Transverse colon (tissue), 4 donors: ENCODE measurements around the gene SETD9. TPM values are rescaled to one million over a fixed set of nuclear protein-coding genes. Genes with fewer than 3 reads are reported as not detected.

Experiments used
- DNase-seq: peaks from one replicate; pipeline ENCODE4 v3.0.0-alpha.2; 2019
- H3K27ac ChIP-seq, 4 donors: fragments of 200-600 bp; sonication (generic); 2 replicates each; pipeline ENCODE4 v1.5.1; 2016 to 2018; ENCODE audit warnings: inconsistent platforms in 4 of 4
- H3K27me3 ChIP-seq: fragments of 200-600 bp; sonication (generic); 2 replicates; pipeline ENCODE4 v1.5.1; 2017; ENCODE audit warnings: inconsistent platforms
- H3K36me3 ChIP-seq, 4 donors: fragments of 200-600 bp; sonication (generic); 2 replicates each; pipeline ENCODE4 v1.5.1; 2017 to 2019; ENCODE audit warnings: inconsistent platforms in 4 of 4
- H3K4me1 ChIP-seq, 4 donors: fragments of 200-600 bp; sonication (generic); 2 replicates each; pipeline ENCODE4 v1.5.1; 2017 to 2020; ENCODE audit warnings: inconsistent platforms in 4 of 4
- H3K4me3 ChIP-seq, 4 donors: fragments of 200-600 bp; sonication (generic); 1 replicate in 1 of 4; 2 replicates in 3 of 4; pipeline versions ENCODE4 v1.5.1 to v1.6.1; 2017 to 2019; ENCODE audit warnings: inconsistent platforms in 4 of 4
- H3K9me3 ChIP-seq, 2 donors: fragments of 200-600 bp; sonication (generic); 2 replicates each; pipeline ENCODE4 v1.5.1; 2017 to 2019; ENCODE audit warnings: inconsistent platforms in 2 of 2
- EP300 ChIP-seq: sonication (generic); formaldehyde crosslinking; IDR thresholded peaks from one replicate; pipeline ENCODE4 v1.6.1; 2017; ENCODE audit warnings: antibody characterized with exemption, low read depth
- POLR2A ChIP-seq: fragments of 450-650 bp; IDR thresholded peaks from one replicate; pipeline ENCODE4 v1.6.1; 2016; ENCODE audit warnings: antibody characterized with exemption, mild to moderate bottlenecking, moderate library complexity
- POLR2AphosphoS5 ChIP-seq, 3 donors: sonication (generic); formaldehyde crosslinking; IDR thresholded peaks; one replicate each; pipeline ENCODE4 v1.6.1; 2016; ENCODE audit warnings: antibody characterized with exemption in 3 of 3
- WGBS, 2 donors: methylation state at CpG; one replicate each; pipeline ENCODE4 v1.1.5; 2018; ENCODE audit warnings: low coverage in 1 of 2; 5-methylcytosine and 5-hydroxymethylcytosine counted together
- in situ Hi-C, 4 donors: fragments of 200-750 bp; cut with MboI; loops; one replicate each; pipeline versions ENCODE4 v1.15.0 to v1.15.1; 2017; ENCODE audit warnings: low sequenced_read_pairs in 3 of 4, low pct_ligation_motif_present in 1 of 4, low pct_unique_long_range_greater_than_20kb in 1 of 4
- intact Hi-C: fragments of 100-400 bp; cut with DNase I; formaldehyde crosslinking; loops from one replicate; pipeline ENCODE4 v1.15.1; 2023; ENCODE audit warnings: low total_unique reads
- total RNA-seq, 4 donors: library from RNA; depleted of rRNA; stranded (reverse); fragments of >200 nt; gene quantifications; one replicate each; pipeline ENCODE4 v1.1.0, GENCODE V29; 2016
- TF ChIP-seq, protein P1 (sequence below), 5 experiments: fragments of 200-600 bp in 3 of 5; fragments of 450-650 bp in 2 of 5; sonication (generic) in 3 of 5; IDR thresholded peaks; 1 replicate in 2 of 5; 2 replicates in 3 of 5; pipeline ENCODE4 v1.5.1; 2016 to 2017; ENCODE audit warnings: antibody characterized with exemption in 5 of 5, inconsistent platforms in 3 of 5, mild to moderate bottlenecking in 2 of 5, moderate library complexity in 1 of 5

Gene SETD9
- total RNA-seq, 4 donors from 2014 or later: 26.6 to 27.9 TPM; not detected in 2

DNA sequence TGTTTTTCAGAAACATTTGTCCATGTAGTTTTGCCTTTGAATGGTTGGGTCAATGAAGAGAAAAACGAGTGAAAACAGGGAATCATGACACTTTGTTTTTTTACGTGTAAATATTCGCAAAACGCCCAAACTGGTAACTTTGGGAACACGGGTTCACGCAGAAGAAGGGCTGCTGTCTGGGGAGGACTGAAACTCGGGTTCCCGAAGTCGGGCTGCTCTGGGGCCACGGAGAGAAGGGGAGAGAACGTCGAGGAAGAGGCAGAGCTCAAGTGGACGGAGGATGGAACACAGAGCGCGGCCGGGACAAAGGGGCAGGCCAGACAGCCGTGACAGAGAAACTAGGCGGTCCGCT is 478 bp upstream of the SETD9 start:
- WGBS, 2 donors: 0 to 1% methylated on average over 7 to 19 of the region's 19 CpGs
- intact Hi-C loops: loop anchor here (2.0 kb wide), 1 partner anchor 308 kb away; no protein-coding TSS in a partner anchor
- in situ Hi-C loops: loop anchor here in 2 of 4 donors (10.0 to 25.0 kb wide), 2 partner anchors 303 to 316 kb away; no protein-coding TSS in a partner anchor
- Histone ChIP-seq H3K27ac (peak overlapping the region; percentile 96 to 99 (median 98)), H3K36me3 (no peaks in the 10 kb centered on the region), H3K4me3 (peak overlapping the region; percentile 65 to 88 (median 73)), H3K27me3 (no peaks in the 10 kb centered on the region), H3K4me1 (peaks cover 11 to 17% (median 12%) of the 10 kb centered on the region in 4 donors), H3K9me3 (no peaks in the 10 kb centered on the region)
- TF ChIP-seq, protein P1, sequence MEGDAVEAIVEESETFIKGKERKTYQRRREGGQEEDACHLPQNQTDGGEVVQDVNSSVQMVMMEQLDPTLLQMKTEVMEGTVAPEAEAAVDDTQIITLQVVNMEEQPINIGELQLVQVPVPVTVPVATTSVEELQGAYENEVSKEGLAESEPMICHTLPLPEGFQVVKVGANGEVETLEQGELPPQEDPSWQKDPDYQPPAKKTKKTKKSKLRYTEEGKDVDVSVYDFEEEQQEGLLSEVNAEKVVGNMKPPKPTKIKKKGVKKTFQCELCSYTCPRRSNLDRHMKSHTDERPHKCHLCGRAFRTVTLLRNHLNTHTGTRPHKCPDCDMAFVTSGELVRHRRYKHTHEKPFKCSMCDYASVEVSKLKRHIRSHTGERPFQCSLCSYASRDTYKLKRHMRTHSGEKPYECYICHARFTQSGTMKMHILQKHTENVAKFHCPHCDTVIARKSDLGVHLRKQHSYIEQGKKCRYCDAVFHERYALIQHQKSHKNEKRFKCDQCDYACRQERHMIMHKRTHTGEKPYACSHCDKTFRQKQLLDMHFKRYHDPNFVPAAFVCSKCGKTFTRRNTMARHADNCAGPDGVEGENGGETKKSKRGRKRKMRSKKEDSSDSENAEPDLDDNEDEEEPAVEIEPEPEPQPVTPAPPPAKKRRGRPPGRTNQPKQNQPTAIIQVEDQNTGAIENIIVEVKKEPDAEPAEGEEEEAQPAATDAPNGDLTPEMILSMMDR (IDR thresholded peaks at IDR 0.05): no peak
- TF ChIP-seq EP300 (no peak), POLR2AphosphoS5 (IDR thresholded peaks at IDR 0.05) (peak in 2 of 3 donors; percentile 10 to 32), POLR2A (no peak)
- DNase-seq: no peak

GRCh38 chr5:56910210-56910965 is 992 bp downstream of the SETD9 start:
- in situ Hi-C loops: loop anchor here in 1 of 4 donors (25.0 kb wide), 1 partner anchor 302 kb away; no protein-coding TSS in a partner anchor
- intact Hi-C loops: loop anchor here (1.0 kb wide), 1 partner anchor 264 kb away; the partner anchor contains the start of gene GPBP1
- peak overlapping the region; percentile 96 to 99 (median 98) for H3K27ac ChIP-seq
- H3K36me3 ChIP-seq: peaks cover 0 to 4% (median 0%) of the 10 kb centered on the region in 4 donors
- peak; percentile 59 for DNase-seq
- no peaks in the 10 kb centered on the region for H3K27me3 ChIP-seq
- peaks cover 11 to 17% (median 12%) of the 10 kb centered on the region in 4 donors for H3K4me1 ChIP-seq
- no peaks in the 10 kb centered on the region for H3K9me3 ChIP-seq
- TF ChIP-seq, protein P1 (IDR thresholded peaks at IDR 0.05): peak in 1 of 5 experiments; percentile 20
- no peak for TF ChIP-seq EP300
- no peak for TF ChIP-seq POLR2AphosphoS5 (IDR thresholded peaks at IDR 0.05)
- no peak for TF ChIP-seq POLR2A
- 1 to 5% methylated on average over 8 to 29 of the region's 29 CpGs for WGBS, 2 donors
- H3K4me3 ChIP-seq: peak overlapping the region; percentile 36 to 88 (median 66)

DNA sequence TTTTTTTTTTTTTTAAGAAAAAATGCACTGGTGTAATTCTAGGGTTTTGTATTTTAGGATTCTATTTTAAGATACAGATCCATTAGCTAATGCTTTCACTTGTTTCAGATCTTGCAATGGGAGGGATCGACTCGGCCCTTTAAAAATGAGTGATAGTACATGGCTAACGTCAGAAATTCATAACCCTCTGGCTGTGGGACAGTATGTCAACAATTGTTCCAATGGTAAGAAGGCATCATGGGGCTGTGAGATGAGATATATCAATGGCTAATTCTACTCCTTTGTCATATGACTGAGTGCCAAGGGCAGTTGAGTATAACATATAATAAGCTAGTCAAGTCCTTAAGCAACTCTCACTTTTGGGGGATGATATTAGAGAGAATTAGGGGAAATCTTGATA is 4.4 kb downstream of the SETD9 start:
- intact Hi-C loops: no loop called here
- Histone ChIP-seq H3K27me3 (no peaks in the 10 kb centered on the region), H3K4me3 (no peak overlapping the region), H3K27ac (no peak overlapping the region), H3K9me3 (no peaks in the 10 kb centered on the region), H3K36me3 (peaks cover 0 to 4% (median 0%) of the 10 kb centered on the region in 4 donors), H3K4me1 (peaks cover 7 to 14% (median 8%) of the 10 kb centered on the region in 4 donors)
- WGBS, 2 donors: 94% methylated on average over 3 of the region's 3 CpGs
- TF ChIP-seq, protein P1 (IDR thresholded peaks at IDR 0.05): no peak
- TF ChIP-seq POLR2A: no peak
- TF ChIP-seq POLR2AphosphoS5 (IDR thresholded peaks at IDR 0.05): no peak
- TF ChIP-seq EP300: no peak
- in situ Hi-C loops: loop anchor here in 1 of 4 donors (25.0 kb wide), 1 partner anchor 299 kb away; no protein-coding TSS in a partner anchor
- DNase-seq: no peak

DNA sequence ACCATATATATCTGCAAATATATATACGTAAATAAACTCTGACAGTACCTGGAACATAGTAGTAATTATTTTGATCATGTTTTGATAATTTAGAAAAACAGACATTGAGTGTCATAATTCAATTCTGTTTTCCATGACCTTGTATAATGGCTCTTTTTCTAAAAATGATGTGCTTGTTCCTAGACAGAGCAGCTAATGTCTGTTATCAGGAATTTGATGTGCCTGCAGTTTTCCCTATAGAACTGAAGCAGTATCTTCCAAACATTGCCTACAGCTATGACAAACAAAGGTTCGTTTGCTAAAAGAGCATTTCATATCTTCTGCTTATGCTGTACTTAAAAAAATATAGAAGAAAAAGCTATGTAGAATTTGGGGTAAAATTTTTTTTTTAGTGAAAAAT is 5.3 kb downstream of the SETD9 start:
- TF ChIP-seq POLR2A (no peak), EP300 (no peak), POLR2AphosphoS5 (IDR thresholded peaks at IDR 0.05) (no peak)
- intact Hi-C loops: no loop called here
- Histone ChIP-seq H3K27ac (no peak overlapping the region), H3K27me3 (no peaks in the 10 kb centered on the region), H3K4me1 (peaks cover 7 to 14% (median 7%) of the 10 kb centered on the region in 4 donors), H3K9me3 (no peaks in the 10 kb centered on the region), H3K4me3 (no peak overlapping the region), H3K36me3 (peaks cover 0 to 4% (median 0%) of the 10 kb centered on the region in 4 donors)
- DNase-seq: no peak
- in situ Hi-C loops: loop anchor here in 1 of 4 donors (25.0 kb wide), 1 partner anchor 298 kb away; no protein-coding TSS in a partner anchor
- 77 to 90% methylated on average over 2 of the region's 2 CpGs for WGBS, 2 donors
